GM04503 (cell line): ENCODE data around the gene GCSAM.

Source experiments
- DNase-seq: peaks from one replicate; pipeline ENCODE4 v3.0.0-alpha.2; 2012; ENCODE audit warnings: low read depth

GCSAM gene

GRCh38 chr3:112129925-112130637 lies 3.0 kb downstream of the GCSAM start:
- no peak for DNase-seq

- no peak for DNase-seq
Observed at GRCh38 chr3:112128843-112129727, 4.0 kb downstream of the GCSAM start.

- no peak for DNase-seq
Observed at GRCh38 chr3:112127522-112128494, 5.2 kb downstream of the GCSAM start.

- DNase-seq = no peak
Observed at GRCh38 chr3:112126511-112126911, 6.5 kb downstream of the GCSAM start.

GRCh38 chr3:112124907-112125607 lies 8.0 kb downstream of the GCSAM start:
- no peak for DNase-seq

- DNase-seq = no peak
Observed at GRCh38 chr3:112123548-112123947, 9.5 kb downstream of the GCSAM start.

- no peak for DNase-seq
Observed at GRCh38 chr3:112122870-112123269, 10.2 kb downstream of the GCSAM start.

GRCh38 chr3:112121577-112122547 lies 11.2 kb downstream of the GCSAM start:
- DNase-seq = no peak

- DNase-seq = no peak
Observed at GRCh38 chr3:112119962-112120836, 12.8 kb downstream of the GCSAM start.

GRCh38 chr3:112117841-112118571 lies 15.0 kb downstream of the GCSAM start:
- DNase-seq = no peak

- DNase-seq = no peak
Observed at GRCh38 chr3:112117415-112117814, 15.6 kb downstream of the GCSAM start.

GRCh38 chr3:112116748-112117186 lies 16.3 kb downstream of the GCSAM start:
- DNase-seq = no peak

GRCh38 chr3:112115806-112116383 lies 17.2 kb downstream of the GCSAM start:
- no peak for DNase-seq

GRCh38 chr3:112115161-112115739 lies 17.8 kb downstream of the GCSAM start:
- DNase-seq = no peak

GRCh38 chr3:112114576-112115160 lies 18.4 kb downstream of the GCSAM start:
- no peak for DNase-seq

GRCh38 chr3:112111785-112112402 lies 21.2 kb downstream of the GCSAM start:
- DNase-seq = no peak

- no peak for DNase-seq
Observed at GRCh38 chr3:112109322-112109721, 23.7 kb downstream of the GCSAM start.
